LHCN-M2 (cell line): ENCODE measurements around the gene POU2AF3. TPM values are rescaled to one million over a fixed set of nuclear protein-coding genes. Genes with fewer than 3 reads are reported as not detected.

ENCODE experiments used
- DNase-seq: peaks from one replicate; pipeline ENCODE4 v3.0.0-alpha.2; 2012; ENCODE audit warnings: low read depth
- total RNA-seq: library from RNA; depleted of rRNA; stranded (reverse); fragments of >200 nt; gene quantifications from 2 replicates; pipeline ENCODE4 v1.2.3, GENCODE V29; 2014

The POU2AF3 gene
- total RNA-seq, 1 experiment from 2014 or later, result not detected

DNA sequence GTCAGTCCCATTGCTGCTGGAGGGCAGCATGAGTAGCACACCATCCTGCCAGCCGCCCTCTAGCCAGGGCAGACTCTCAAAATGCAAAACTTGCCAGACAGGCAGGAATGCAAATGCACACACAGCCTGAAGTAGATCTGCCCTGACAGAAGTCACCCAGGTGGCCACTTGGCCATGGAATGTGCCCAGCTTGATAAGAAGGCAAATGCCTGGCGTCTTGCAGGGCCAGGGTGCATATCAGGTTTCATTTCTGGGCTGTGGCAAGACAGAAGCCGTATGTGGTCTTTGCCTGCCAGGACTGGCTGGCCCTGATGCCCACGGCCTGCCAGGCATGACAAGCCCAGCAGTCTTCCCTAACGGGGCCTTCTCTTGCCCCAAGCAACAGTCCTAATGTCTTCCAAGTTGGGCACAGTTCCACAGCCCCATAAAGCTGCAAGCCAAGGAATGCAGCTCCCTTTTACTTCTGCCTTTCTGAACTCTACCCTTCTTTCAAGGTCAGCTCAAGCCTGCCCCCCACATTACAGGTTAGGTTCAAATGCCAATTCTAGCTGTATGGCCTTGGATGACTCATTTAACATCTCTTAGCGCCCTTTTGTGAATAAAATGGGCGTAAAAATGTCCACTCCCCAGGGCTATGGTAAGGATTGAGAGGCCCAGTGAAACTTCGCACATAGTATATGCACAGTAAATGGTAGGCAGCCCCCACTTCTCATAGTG, 29.7 kb downstream of the POU2AF3 start:
- no peak for DNase-seq

DNA sequence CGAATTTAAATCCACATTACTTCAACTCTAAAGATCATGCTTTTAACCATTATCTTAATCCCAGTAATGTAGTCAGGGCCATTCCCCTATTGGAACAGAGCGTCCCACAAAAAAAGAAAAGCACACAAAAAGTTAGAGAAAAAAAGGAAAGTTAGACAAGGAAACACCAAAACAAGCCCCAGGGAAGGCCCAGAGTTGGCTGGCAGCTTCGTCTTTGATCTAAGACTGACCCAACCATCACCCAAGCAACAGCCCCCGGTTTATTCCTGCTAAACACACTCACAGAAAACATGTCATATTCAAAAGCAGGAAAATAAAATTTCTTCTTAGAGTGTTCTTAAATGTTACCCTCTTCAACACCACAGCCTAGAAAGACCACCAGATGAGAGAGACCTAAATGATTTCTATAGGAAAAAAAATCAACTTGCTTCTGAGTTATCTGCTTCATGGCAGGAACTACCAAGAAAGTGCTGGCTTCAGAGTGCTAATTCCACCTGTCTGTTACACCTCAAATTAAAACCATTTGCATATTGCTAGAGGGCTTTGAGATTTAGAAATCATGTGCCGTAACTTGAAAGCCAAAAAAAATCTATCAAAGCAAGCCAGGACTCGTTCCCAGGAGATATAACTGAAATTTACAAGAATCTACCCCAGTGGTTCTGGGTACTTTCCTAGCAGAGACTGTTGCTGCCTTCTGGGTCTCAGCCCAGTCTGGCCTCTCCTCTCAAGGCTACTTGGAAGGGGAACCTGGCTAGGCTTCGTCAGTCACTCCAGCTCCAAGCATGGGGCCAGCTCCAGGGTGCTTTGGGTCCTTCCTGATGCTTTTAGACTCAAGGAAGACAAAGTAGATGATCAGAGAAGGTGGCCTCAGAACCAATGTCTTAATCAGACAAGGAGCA, 31.2 kb downstream of the POU2AF3 start:
- DNase-seq, result no peak

GRCh38 chr11:111330234-111330893, 32.0 kb downstream of the POU2AF3 start:
- no peak for DNase-seq

- no peak for DNase-seq
These were observed 33.5 kb downstream of the POU2AF3 start for GRCh38 chr11:111331711-111332479.

DNA sequence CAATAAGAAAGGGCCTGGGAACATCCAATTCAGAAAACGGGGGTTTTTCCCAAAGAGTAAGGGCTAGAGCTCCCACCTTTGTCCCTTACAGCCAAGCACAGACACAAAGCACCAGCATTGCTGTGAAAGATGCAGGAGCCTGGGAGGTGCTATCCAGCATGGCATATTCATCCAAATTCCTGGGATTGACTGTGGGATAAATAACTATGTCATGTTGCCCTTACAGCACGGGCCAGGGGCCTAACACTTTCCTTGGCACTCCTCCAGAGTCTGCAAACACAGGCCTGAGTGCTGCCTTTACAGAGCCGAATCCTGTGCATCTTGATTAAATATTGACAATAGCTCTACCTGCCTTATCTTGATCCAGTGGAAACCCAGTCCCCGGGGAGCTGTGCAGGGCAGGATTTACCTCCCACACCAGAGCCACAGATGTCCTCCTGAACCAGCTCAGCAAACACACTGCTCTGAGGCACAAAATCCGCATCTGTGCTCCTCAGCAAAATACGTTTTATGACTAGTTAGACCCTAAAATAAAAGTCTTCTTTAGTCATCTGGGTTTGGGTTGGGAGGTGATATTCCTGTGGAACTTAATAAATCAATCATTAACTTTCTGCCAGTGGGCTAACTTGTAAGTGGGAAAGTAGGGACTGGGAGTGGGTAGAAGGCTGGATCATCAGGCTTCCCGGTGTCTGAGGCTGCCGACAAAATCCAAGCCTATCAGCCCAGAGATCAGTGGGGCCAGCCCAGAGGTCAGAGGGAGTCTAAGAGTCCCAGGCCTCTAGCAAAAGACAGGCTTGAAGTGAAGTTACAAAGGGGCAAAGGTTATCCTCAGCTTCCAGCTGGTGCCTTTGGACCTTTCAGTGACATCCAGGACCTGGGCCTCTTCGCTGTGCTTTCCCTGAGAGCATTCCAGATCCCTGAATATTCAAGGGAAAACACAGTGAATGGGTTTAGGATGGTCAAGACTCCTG, 36.5 kb downstream of the POU2AF3 start:
- no peak for DNase-seq

- DNase-seq, result no peak
These were observed 37.2 kb downstream of the POU2AF3 start for GRCh38 chr11:111335549-111335948.

- no peak for DNase-seq
These were observed 37.7 kb downstream of the POU2AF3 start for GRCh38 chr11:111336062-111336461.

DNA sequence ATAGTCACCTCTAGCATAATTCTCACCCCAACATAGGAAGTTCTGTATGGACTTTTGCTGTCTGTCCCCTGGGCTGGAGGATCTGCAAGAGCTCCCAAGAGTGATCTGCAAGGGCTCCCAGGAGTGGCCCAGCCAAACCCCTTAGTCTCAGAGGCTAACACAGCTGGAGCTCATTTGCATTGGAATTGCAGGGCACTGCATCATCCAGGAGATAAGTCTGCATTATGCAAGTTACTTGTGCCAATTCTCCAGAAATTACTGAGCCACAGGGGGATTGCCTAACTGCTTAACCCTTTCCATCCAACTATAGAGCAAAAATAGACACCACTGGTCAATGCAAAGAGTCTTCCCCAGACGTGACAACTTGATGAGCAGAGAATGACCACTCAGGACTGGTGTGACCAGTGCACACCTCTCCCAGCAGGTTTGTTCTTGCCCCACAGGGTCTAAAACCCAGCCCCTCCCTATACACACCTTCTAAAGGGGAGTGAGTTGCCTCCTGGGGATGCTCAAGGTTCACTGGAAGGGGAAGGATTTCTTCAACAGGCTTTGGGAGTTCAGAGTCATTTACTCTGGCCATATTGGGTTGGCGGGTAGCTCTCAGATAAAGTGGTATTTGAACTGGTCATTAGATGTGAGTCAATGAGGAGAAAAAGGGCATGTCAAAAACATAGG, 38.4 kb downstream of the POU2AF3 start:
- DNase-seq, result no peak

DNA sequence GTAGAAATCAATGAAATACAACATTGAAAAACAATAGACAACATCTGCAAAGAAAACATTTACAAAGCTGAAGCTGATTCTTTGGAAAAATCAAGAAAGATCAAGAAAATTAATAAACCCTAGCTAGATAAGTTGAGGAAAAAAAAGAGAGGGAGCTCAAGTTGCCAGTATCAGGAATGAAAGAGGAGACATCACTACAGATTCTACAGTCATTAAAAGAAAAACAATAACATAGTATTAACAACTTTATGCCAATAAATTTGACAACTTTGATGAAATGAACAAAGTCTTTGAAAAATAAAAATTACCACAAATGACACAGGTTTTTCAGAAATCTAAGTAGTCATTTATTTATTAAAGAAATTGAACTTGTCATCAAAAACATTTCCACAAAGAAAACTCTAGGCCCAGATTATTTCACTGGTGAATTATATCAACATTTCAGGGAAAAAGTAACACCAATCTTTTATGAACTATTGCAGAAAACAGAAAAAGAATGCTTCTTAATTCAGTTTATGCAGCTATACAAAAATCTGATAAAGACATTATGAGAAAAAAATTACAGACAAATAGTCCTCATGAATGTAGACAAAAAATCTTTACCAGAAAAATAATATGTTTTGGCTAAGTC, 41.5 kb downstream of the POU2AF3 start:
- no peak for DNase-seq

DNA sequence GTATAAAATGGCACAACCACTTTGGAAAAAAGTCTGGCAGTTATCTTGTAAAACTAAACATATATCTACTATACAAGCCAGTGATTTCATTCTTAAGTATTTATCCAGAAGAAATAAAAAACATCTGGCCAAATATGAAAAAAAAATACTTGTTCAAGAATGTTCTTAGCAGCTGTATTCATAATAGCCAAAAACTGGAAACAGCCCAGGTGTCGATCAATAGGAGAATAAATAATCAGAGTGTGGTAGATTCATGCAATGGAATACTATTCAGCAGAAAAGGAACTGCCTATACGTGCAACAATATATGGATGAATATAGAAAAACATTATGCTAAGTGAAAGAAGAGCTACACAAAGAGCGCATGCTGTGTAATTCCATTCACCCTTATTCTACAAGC, 44.0 kb downstream of the POU2AF3 start:
- no peak for DNase-seq

DNA sequence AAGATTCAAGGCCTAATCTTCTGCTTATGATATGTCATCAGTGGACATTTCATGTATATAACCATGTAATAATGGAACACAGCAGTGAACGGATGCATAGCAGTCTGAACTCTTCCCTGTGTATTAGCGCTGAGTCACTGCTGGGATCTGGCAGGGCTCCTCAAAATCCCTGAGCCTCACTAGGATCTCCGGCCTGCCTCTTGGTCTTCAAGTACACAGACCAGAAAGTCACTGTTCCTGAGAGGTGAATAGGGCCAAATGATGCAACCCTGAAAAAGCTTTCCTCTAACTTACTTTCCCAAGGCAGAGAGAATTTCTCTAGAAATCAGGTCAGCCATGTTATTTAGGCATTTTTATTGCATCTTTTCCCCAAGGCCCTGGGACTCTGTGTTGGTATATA, 45.7 kb downstream of the POU2AF3 start:
- no peak for DNase-seq

DNA sequence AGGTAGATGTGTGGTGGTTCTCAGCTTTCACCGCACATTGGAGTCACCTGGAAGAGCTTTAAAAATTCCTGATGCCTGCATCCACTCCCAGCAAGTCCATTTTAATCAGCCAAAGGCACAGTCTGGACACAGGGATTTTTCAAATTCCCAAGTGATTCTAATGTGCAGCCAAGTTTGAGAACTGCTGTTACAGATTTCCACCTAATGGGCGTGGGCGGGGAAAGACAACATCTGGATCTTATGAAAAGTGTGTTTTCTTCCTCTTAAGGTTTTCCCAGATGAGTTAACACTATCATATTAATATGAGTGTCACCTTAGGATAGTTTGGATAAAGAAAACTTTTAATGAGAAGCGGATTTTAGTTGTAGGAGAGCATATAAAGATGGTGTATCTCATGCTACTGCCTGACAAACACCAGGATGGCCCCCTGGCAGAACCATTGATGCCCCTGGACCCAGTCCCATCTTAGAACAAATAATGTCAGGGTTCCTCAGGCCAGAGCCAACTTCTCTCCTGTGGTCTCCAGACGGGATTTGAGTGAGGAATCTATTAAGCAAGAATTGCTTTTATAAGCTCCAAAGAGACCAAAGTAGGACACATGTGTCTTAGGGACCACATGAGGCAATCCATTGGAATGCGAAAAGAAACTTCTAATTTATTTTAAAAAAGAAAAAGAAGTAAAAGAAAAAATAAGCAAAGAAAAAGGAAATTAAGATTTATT, 48.8 kb downstream of the POU2AF3 start:
- DNase-seq, result no peak

DNA sequence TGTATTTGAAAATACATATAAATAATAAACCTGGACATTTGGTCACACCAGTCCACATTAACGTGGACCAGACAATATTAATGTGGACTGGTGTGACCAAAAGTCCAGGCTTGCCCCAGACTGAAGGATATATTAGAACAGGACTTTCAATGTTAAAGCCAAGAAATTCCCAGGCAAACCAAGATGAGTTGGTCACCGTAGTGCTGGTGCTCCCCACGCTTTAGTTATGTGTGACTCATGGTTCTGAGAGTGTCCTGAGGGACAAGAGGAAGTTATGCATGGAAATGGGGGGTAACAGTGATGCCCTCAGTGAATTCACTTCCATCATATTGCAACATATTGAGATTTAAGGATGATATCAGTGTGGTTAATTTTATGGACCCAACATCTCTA, 49.4 kb downstream of the POU2AF3 start:
- peak; percentile 47 for DNase-seq

DNA sequence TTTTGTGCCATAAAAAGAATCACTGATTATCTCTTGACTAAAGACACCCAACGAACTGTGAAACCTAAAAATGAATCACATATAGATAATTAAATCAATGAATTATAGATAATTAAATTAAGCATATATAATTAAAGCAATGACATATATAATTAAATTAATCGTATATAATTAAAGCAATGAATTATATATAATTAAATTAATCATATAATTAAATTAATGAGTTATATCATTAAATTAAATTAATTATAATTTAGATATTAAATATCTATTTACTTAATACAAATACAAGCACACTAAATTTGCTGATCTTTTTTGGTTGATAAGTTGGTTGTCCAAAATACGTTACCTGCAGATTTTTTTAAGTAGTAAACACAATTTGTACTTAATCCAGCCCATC, 49.8 kb downstream of the POU2AF3 start:
- DNase-seq, result no peak

- DNase-seq, result no peak
These were observed 50.9 kb downstream of the POU2AF3 start for GRCh38 chr11:111349191-111349695.

DNA sequence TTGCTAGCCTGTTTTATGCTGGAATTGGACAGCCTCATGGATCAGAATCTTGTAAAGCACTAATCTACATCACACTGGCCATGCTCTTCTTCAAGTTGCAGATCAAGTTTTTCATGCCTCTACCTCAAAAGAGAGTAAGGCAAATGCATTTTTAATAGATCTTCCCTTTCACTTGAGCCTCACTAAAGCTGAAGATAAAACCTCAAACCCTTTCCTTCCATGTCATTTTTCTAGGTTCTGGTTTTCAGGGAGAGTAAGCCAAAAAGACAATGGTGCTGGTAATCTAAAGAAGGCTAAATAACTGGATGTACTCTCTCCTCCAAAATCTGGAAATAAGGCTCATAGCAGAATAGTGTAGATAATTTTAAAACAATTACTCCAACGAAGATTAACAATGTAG, 52.5 kb downstream of the POU2AF3 start:
- no peak for DNase-seq

DNA sequence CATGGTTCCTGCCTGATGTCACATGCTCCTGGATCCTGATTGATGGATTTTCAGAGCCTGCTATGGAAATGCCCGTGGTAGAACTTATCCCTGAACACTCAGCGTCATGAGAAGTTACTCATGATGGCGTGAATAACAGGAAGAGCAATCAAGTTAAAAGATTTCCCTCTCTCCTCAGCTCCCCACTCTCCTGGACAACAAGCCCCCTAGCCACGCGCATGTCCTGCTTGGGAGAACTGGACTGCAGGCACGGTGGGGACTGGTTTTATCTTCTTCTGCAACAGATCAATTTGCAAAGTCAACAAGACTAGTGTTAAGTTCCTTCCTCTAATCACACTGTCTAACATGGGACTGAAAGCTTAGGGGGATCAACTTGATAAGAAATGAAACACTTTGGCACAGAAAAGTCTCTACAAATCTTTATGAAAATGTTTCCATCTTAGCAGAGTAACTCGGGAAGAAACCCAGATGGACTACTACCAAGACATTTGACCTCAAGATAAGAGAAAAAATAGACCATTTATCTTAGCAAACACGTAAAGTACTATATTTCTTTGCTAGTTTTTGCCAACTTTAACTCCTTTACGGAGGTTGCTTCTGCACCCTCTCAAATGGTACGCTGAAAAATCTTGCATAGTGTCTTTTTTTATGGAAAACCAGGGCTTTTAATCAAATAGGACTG, 53.2 kb downstream of the POU2AF3 start:
- no peak for DNase-seq

- DNase-seq, result no peak
These were observed 53.9 kb downstream of the POU2AF3 start for GRCh38 chr11:111352231-111352746.
